ENCODE results near the gene ATG16L1.

Gene ATG16L1

DNA sequence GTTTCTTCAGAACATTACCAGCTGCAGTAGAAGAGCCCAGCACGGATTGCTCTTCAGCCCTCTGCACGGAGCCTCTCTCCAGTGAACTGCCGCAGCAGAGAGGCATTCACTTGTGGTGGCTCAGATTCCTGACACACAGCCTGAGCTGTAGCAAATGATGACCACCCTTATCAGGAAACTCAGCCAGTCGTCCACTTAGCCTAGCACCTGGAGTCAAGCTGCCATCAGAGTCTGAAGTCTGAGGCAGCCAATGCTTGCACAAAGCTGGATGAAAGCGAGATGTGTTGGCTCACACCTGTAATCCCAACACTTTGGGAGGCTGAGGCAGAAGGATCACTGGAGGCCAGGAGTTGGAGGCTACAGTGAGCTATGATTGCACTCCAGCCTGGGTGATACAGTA is 44.4 kb downstream of the ATG16L1 start:
- H3K9ac ChIP-seq (ENCODE audit: insufficient read length): no peak overlapping the region
- peaks cover 53% of the 10 kb centered on the region for H3K36me3 ChIP-seq (ENCODE audit: insufficient read depth, low read length)
- DNase-seq (ENCODE audit: low read depth, low spot score): no peak
- H3K4me3 ChIP-seq: no peak overlapping the region
- H3K27ac ChIP-seq: no peak overlapping the region
- no peaks in the 10 kb centered on the region for H3K9me3 ChIP-seq (ENCODE audit: low read depth, low read length)
- TF ChIP-seq POLR2AphosphoS5 (IDR thresholded peaks at IDR 0.05; ENCODE audit: borderline replicate concordance, low read depth, low read length): no peak
- no peak for TF ChIP-seq EZH2 (IDR thresholded peaks at IDR 0.05)
- no peak for TF ChIP-seq FOXP2 (optimal IDR thresholded peaks at IDR 0.05; ENCODE audit: control extremely low read depth, extremely low read length, insufficient read depth)

- TF ChIP-seq EZH2 (IDR thresholded peaks at IDR 0.05): no peak
- TF ChIP-seq POLR2AphosphoS5 (IDR thresholded peaks at IDR 0.05; ENCODE audit: borderline replicate concordance, low read depth, low read length): no peak
- no peak for TF ChIP-seq FOXP2 (optimal IDR thresholded peaks at IDR 0.05; ENCODE audit: control extremely low read depth, extremely low read length, insufficient read depth)
- H3K9me3 ChIP-seq (ENCODE audit: low read depth, low read length): no peaks in the 10 kb centered on the region
- no peak overlapping the region for H3K27ac ChIP-seq
- H3K9ac ChIP-seq (ENCODE audit: insufficient read length): no peak overlapping the region
- H3K36me3 ChIP-seq (ENCODE audit: insufficient read depth, low read length): peaks cover 41% of the 10 kb centered on the region
- no peak for DNase-seq (ENCODE audit: low read depth, low spot score)
- no peak overlapping the region for H3K4me3 ChIP-seq
Observed at GRCh38 chr2:233297076-233297475, 45.6 kb downstream of the ATG16L1 start.

- TF ChIP-seq POLR2AphosphoS5 (IDR thresholded peaks at IDR 0.05; ENCODE audit: borderline replicate concordance, low read depth, low read length): no peak
- TF ChIP-seq FOXP2 (optimal IDR thresholded peaks at IDR 0.05; ENCODE audit: control extremely low read depth, extremely low read length, insufficient read depth): no peak
- TF ChIP-seq EZH2 (IDR thresholded peaks at IDR 0.05): no peak
- no peak for DNase-seq (ENCODE audit: low read depth, low spot score)
- H3K4me3 ChIP-seq: no peak overlapping the region
Observed at GRCh38 chr2:233300401-233300800, 48.9 kb downstream of the ATG16L1 start.

DNA sequence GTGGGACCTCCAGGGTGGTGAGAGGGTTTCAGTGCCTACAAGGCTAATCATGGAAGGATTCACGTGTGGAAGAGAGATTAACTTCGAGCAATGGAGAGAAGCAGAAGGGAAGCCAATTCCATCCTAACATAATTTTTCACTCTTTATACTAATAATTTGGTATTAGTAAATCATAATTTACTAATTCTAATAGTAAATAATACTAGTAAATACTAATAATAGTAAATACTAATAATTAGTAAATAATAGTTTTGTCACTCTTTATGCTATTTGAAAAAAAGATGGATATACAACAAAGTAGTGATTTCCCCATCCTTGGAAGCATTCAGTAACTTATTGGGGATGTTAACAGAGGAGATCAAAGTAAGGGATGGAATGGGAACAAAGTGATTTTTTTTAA is 49.8 kb downstream of the ATG16L1 start:
- Histone ChIP-seq H3K4me3 (no peak overlapping the region), H3K9ac (ENCODE audit: insufficient read length) (no peak overlapping the region), H3K27ac (no peak overlapping the region), H3K9me3 (ENCODE audit: low read depth, low read length) (no peaks in the 10 kb centered on the region), H3K36me3 (ENCODE audit: insufficient read depth, low read length) (no peaks in the 10 kb centered on the region)
- DNase-seq (ENCODE audit: low read depth, low spot score): no peak
- TF ChIP-seq EZH2 (IDR thresholded peaks at IDR 0.05) (no peak), POLR2AphosphoS5 (IDR thresholded peaks at IDR 0.05; ENCODE audit: borderline replicate concordance, low read depth, low read length) (no peak), FOXP2 (optimal IDR thresholded peaks at IDR 0.05; ENCODE audit: control extremely low read depth, extremely low read length, insufficient read depth) (no peak)

More at GRCh38 chr2:233300401-233300800, 48.9 kb downstream of the ATG16L1 start:
- Histone ChIP-seq H3K36me3 (ENCODE audit: insufficient read depth, low read length) (peaks cover 7% of the 10 kb centered on the region; the same call in 1 of the 2 replicates), H3K9me3 (ENCODE audit: low read depth, low read length) (no peaks in the 10 kb centered on the region), H3K27ac (no peak overlapping the region), H3K9ac (ENCODE audit: insufficient read length) (no peak overlapping the region)

- Histone ChIP-seq H3K9me3 (ENCODE audit: low read depth, low read length) (no peaks in the 10 kb centered on the region), H3K9ac (ENCODE audit: insufficient read length) (no peak overlapping the region), H3K36me3 (ENCODE audit: insufficient read depth, low read length) (no peaks in the 10 kb centered on the region), H3K4me3 (no peak overlapping the region), H3K27ac (no peak overlapping the region)
- DNase-seq (ENCODE audit: low read depth, low spot score): no peak
- TF ChIP-seq EZH2 (IDR thresholded peaks at IDR 0.05) (no peak), POLR2AphosphoS5 (IDR thresholded peaks at IDR 0.05; ENCODE audit: borderline replicate concordance, low read depth, low read length) (no peak), FOXP2 (optimal IDR thresholded peaks at IDR 0.05; ENCODE audit: control extremely low read depth, extremely low read length, insufficient read depth) (no peak)
Observed at GRCh38 chr2:233301811-233302210, 50.3 kb downstream of the ATG16L1 start.

DNA sequence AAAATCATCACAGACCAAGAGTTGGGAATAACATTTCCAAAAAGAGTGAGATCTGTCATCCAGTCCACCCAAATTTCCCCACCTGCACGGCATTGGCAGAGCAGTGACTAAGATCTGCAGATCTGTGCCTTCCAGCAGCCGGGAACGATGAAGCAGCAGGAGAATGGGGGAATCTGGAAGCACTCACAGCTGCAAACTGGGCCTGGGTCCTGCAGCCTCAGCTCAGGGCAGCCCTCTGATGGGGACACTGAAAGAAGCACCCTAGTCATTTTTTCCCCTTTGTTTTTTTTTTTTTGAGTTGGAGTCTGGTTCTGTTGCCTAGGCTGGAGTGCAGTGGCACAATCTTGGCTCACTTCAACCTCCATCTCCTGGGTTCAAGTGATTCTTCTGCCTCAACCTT is 51.8 kb downstream of the ATG16L1 start:
- DNase-seq (ENCODE audit: low read depth, low spot score): no peak
- H3K27ac ChIP-seq: no peak overlapping the region

DNA sequence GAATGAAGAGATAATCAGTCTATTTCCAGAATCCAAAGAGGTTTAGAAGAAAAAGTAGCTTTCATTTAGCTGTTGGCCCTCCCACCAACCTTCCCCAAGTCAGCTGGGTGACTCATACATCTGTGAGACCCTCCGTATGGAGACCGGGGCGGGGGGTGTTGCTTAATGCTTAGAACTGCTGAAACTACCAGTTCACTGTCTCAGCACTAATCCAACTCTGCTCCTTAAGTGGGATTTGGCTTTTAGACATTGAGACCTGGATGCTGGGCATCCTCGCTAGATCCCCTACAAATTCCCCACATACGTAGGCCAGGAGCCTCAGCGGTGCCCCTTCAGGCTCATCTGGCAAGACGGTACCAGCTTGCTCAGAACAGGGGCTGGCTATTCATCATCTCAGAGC is 56.1 kb downstream of the ATG16L1 start, which contains the start of gene SAG:
Gene SAG (plus strand): TSS at position 252 of the 400 bp plus-strand sequence. CDS start 1,374 bp downstream, outside the sequence.
- H3K9ac ChIP-seq (ENCODE audit: insufficient read length): no peak within 1 kb of the TSS
- no peak within 1 kb of the TSS for H3K4me3 ChIP-seq
- DNase-seq (ENCODE audit: low read depth, low spot score): no peak
- TF ChIP-seq POLR2AphosphoS5 (IDR thresholded peaks at IDR 0.05; ENCODE audit: borderline replicate concordance, low read depth, low read length) (no peak), FOXP2 (optimal IDR thresholded peaks at IDR 0.05; ENCODE audit: control extremely low read depth, extremely low read length, insufficient read depth) (no peak), EZH2 (IDR thresholded peaks at IDR 0.05) (no peak)
- H3K9me3 ChIP-seq (ENCODE audit: low read depth, low read length): no peaks in the 10 kb centered on the region
- H3K27ac ChIP-seq: no peak within 1 kb of the TSS
- no peaks in the 10 kb centered on the region for H3K36me3 ChIP-seq (ENCODE audit: insufficient read depth, low read length)

More for the DNA sequence above, 51.8 kb downstream of the ATG16L1 start:
- Histone ChIP-seq H3K9ac (ENCODE audit: insufficient read length) (no peak overlapping the region), H3K36me3 (ENCODE audit: insufficient read depth, low read length) (no peaks in the 10 kb centered on the region), H3K4me3 (no peak overlapping the region), H3K9me3 (ENCODE audit: low read depth, low read length) (no peaks in the 10 kb centered on the region)
- TF ChIP-seq POLR2AphosphoS5 (IDR thresholded peaks at IDR 0.05; ENCODE audit: borderline replicate concordance, low read depth, low read length) (no peak), FOXP2 (optimal IDR thresholded peaks at IDR 0.05; ENCODE audit: control extremely low read depth, extremely low read length, insufficient read depth) (no peak), EZH2 (IDR thresholded peaks at IDR 0.05) (no peak)

DNA sequence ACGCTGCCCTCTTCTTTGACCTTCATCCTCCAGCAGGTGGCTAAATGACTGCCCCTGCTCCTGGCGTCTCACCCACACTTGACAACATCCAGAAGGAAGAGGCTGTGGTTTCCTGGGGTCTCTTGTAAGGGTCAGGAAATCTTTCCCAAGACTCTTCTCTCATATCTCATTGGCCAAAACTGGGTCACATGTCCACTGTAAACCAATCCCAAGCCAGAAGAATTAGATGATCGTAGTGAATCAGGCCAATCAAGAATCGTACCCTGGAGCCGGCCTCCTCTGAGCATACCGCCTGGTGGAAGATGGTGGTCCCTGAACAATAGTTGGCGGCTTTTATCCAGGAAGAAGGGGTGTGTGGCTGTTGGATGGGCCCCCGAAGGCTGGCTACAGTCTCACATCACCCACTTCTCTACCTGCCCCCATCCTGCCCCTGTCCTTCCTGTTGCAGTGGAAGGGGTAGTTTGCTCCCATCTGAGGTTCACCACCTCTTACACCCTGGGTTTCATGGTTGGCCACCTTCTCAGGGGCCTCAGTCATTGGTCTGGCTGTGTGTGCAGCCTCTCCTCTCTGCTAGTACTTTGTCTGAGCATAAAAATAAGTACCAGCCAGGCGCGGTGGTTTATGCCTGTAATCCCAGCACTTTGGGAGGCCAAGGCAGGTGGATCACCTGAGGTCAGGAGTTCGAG is 59.9 kb downstream of the ATG16L1 start:
- Histone ChIP-seq H3K36me3 (ENCODE audit: insufficient read depth, low read length) (no peaks in the 10 kb centered on the region), H3K9me3 (ENCODE audit: low read depth, low read length) (no peaks in the 10 kb centered on the region), H3K27ac (no peak overlapping the region), H3K9ac (ENCODE audit: insufficient read length) (no peak overlapping the region), H3K4me3 (no peak overlapping the region)
- no peak for DNase-seq (ENCODE audit: low read depth, low spot score)
- no peak for TF ChIP-seq EZH2 (IDR thresholded peaks at IDR 0.05)
- TF ChIP-seq POLR2AphosphoS5 (IDR thresholded peaks at IDR 0.05; ENCODE audit: borderline replicate concordance, low read depth, low read length): no peak
- TF ChIP-seq FOXP2 (optimal IDR thresholded peaks at IDR 0.05; ENCODE audit: control extremely low read depth, extremely low read length, insufficient read depth): no peak

Measured in SK-N-MC (cell line).